NCI-H345 (cell line): ENCODE measurements around the gene SLC16A2.
"Not testable (repeated sequence)": the region's sequence is repeated elsewhere in the genome, so short reads cannot be mapped to it uniquely, and the experiment has no call there.

Experiments used
- DNase-seq: peaks from one replicate; lab custom pipeline; 2025; lab: John Stamatoyannopoulos, UW

SLC16A2 gene

DNA sequence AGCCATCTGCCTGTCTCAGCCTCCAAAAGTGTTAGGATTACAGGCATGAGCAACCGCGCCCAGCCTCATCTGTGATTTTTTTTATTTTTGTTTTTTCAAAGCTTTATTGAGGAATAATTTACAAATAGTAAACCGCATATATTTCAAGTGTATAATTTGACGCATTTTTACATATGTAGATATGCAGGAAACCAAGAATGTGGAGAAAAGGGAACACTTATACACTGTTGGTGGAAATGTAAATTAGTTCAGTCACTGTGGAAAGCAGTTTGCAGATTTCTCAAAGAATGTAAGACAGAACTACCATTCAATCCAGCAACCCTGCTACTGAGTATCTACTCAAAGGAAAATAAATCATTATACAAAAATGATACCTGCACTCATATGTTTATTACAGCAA, 85.9 kb downstream of the SLC16A2 start:
- DNase-seq, result no peak

DNA sequence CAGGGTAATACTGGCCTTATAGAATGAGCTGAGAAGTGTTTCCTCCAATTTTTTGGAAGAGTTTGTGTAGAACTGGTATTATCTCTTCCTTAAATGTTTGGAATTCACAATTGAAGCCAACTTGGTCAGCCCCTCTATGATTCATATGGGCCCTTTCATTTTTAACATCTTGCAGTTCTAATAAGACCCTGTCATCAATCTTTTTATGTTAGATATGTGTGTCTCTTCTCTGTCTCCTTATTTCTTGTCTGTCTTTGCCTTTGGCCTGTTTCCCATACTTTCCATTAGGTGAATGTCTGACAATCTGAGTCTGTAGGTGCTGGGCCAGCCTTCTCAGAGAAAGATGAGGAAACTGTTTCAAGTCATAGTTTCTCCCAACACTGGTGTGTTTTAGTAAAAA, 88.7 kb downstream of the SLC16A2 start:
- DNase-seq, result no peak

- DNase-seq, result no peak
Measured at GRCh38 chrX:74510401-74510800, 89.1 kb downstream of the SLC16A2 start.

GRCh38 chrX:74511704-74512103, 90.4 kb downstream of the SLC16A2 start:
- no peak for DNase-seq

DNA sequence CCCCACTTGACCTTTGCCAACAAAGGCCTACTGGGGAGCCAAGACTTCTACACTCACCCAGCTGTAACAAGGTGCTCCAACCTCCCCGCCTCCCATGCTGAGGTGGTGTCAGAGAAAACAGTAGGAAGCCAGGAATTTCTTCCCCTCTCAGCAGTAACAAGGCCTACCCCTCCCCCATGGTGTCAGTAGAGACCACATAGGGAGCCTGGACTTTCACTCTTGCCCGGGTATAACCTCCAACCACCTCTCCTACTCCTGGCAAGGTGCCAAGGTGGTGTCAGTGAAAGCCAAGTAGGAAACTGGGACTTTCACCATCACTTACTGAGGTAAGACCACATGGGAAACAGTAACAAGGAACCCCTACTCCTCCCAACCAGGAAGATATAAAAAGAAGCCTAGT, 93.1 kb downstream of the SLC16A2 start:
- no peak for DNase-seq

DNA sequence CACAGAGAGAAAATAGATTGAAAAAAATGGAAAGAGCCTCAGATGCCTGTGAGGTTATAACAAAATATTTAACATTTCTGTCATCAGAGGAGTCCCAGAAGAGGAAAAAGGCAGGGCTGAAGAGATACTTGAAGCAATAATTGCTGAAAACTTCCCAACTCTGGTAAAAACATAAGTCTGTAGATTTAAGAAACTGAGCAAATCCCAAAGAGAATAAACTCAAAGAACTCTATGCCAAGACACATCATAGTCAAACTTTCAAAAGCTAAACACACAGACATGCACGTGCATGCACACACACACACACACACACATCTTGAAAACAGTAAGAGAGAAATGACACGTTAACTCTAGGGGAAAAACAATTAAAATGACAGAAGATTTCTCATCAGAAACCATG, 94.1 kb downstream of the SLC16A2 start:
- no peak for DNase-seq

- not testable (repeated sequence) for DNase-seq
Measured at GRCh38 chrX:74516013-74516412, 94.7 kb downstream of the SLC16A2 start.

DNA sequence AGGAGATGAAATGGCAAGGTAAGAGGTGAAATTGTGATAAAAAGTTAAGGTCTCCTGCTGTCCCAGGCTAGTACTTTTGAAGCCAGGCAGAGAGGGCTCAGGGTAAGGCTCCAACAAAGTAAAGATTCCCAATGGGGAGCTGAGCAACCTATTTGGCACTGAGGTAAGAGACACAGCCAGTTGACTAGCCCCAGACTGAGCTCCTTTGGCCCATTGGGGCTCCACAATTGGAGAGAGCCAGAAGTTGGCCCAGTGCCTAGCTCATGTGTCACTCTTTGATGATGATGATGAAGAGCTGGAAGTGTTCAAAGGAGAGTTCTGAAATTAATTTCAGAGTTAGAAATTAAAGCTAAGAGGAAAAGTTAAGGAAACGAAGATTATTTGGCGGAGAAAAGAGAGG, 98.6 kb downstream of the SLC16A2 start:
- no peak for DNase-seq

GRCh38 chrX:74520291-74520690, 99.0 kb downstream of the SLC16A2 start:
- no peak for DNase-seq

DNA sequence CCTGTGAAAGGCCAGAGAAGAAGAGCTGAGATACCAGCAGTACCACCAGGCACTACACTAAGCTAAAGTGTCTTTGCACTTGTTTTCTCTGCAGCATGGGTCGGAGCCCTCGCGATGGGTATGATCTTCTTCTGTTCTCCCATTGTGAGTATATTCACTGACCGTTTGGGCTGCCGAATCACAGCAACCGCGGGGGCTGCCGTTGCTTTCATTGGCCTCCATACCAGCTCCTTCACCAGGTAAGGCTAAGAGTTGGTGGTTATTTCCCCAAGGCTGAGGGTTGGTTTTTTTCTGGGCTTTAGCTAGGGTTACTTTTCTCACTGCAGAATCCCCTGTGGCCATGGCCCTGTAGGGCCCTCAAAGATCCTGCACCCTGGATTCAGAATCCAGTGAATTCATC, 99.6 kb downstream of the SLC16A2 start:
- no peak for DNase-seq

GRCh38 chrX:74521961-74522751, 100.9 kb downstream of the SLC16A2 start:
- no peak for DNase-seq

DNA sequence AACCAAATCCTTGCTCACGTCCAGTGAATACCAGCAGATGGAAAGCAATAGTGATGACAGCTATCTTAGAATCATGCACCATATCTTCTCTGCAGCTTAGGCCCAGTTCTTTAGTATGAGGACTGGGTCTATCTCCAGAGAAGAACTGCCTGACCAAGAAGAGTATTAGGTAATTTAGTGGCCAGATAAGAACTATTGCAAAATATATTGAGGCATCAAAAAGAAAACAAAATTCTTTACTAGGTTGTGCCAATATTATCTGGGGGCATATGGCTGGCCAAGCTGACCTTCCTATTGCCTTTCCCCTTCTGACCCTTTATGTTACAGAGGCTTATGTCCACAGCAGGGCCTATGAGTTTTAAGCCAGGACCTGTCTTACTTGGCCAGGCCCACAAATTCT, 101.9 kb downstream of the SLC16A2 start:
- no peak for DNase-seq

DNA sequence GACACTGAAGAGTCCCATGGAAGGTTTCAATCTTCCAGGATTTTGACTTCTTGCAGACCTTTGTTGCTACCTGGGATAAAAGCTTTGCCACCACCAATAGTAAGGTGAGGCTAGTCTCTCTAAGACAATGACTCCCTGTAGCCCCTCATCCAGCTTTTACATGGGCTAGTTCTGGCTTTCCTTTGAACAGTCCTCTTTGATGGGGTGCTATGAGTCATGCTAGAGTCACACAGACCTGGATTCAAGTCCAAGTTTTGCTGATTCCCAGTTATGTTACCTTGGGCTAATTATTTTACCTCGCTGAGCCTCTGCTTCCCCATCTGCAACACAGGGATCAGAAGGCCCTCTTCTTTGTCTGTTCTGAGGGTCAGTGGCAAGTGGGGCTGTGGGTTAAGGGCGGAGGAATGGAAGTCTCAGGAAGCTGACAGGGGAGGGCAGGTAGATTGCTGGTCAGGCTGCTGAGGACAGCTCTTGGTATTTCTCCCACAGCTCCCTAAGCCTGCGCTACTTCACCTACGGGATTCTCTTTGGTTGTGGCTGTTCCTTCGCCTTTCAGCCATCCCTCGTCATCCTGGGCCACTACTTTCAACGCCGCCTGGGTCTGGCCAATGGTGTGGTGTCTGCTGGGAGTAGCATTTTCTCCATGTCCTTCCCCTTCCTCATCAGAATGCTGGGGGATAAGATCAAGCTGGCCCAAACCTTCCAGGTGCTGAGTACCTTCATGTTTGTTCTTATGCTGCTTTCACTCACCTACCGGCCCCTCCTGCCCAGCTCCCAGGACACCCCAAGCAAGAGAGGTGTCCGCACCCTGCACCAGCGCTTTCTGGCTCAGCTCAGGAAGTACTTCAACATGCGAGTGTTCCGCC, 102.8 kb downstream of the SLC16A2 start:
- no peak for DNase-seq

- no peak for DNase-seq
Measured at GRCh38 chrX:74525116-74525515, 103.8 kb downstream of the SLC16A2 start.

DNA sequence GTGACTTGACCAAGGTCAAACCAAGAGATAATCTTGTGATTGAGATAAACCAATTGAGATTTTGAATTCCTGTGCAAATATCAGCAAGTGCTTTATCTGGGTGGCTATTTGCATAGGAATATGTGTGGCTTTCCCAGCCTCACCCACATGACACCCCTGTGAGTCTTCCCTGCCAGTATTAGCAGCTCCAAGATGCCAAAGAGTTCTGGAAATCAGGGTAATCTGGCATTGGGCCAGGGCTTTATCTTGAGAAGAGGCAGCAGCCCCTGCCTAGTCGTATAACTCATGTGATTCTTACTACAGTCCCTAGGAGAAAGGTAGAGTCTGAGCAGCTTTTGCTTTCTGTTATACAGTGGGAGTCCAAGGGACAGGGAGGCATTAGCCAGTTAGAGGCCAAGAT, 105.5 kb downstream of the SLC16A2 start:
- no peak for DNase-seq

GRCh38 chrX:74527350-74527749, 106.1 kb downstream of the SLC16A2 start:
- no peak for DNase-seq

DNA sequence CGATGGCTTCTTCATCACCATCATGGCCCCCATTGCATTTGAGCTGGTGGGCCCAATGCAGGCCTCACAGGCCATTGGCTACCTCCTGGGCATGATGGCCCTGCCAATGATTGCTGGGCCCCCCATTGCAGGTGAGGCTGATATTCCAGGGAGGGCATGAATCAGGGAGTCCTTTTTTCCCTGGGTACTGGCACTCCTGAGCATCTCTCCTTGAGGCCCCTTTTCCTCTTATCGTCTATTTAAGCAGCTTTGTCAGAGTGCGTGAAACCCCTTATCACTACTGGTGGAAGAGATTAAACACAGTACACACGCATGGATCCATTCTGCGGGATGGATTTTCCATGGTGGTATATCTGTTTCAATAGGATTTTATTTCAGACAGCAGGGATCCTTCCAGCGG, 108.0 kb downstream of the SLC16A2 start:
- DNase-seq, result no peak

- DNase-seq, result no peak
Measured at GRCh38 chrX:74531081-74531480, 109.8 kb downstream of the SLC16A2 start.

DNA sequence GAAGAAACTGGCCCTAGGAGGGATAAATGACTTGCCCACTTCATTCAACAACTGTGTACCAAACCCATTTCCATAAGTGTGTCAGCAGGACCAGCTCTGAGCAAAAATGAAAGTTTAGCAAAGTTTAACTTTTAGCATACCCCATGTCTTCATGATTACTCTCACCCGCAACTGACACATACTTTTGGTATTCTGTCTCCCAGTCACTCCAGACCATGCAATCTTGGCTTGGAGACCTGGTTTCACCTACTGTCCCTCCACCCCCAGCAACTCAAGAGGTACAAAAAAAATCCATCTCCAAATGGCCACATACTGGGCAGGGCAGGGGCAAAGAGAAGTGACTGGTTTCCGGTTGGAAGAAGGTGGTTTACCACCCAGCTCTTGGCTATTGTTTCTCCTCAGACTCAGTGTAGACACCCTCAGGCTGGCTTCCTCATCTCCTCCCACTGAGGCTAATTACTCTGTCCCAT, 113.3 kb downstream of the SLC16A2 start:
- DNase-seq, result no peak

DNA sequence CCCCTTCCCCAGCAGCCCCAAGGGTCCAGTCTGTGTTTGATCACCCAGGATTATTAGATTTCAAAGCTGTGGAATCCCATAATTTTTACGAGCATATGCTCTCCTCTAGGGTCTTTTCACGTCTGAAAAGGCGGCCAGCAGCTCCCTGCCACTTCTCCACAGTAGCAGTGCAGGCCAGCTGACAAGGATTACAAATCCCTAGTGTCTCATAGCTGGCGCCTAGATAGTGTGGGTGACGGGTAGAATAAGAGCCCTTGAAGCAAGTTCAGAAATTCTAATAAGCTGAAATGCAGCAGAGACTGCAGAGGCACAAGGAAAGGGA, 113.8 kb downstream of the SLC16A2 start:
- DNase-seq, result no peak

- peak; percentile 20 for DNase-seq
Measured at GRCh38 chrX:74535408-74536151, 114.3 kb downstream of the SLC16A2 start.

DNA sequence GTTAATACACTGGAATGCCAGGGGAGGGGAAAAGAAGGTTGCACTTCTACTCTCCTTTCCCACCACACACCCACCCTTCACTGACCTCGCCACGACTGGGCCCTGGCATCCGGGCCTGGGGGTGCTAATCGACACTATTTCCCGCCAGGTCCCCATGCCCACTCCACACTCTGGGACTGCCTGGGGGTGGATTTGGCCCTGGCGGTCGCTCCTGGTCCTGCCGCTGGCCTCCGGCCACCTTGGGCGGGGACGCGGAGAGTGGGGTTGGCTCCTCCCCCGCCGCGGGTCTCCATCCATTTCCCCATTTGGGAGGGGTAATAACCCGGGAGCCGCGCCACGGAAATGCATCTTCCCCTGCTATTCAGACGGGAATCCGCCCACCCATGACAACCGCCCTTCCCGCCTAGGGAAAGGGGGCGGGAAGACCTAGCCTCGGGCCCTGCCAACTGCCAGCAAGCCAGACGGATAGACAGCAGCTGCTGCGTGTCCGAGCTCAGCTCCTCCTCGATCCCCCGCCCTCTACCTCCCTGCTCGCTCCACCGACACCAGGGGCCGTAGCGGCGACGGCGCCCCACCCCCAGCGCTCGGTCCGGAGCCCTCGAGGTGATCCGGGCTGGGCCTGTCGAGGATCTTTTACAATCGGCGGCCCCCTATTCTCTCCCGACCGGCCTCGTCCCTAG, 115.0 kb downstream of the SLC16A2 start:
- peak; percentile 73 for DNase-seq
